Measurements from ENCODE around the gene NPR3.

The NPR3 gene

DNA sequence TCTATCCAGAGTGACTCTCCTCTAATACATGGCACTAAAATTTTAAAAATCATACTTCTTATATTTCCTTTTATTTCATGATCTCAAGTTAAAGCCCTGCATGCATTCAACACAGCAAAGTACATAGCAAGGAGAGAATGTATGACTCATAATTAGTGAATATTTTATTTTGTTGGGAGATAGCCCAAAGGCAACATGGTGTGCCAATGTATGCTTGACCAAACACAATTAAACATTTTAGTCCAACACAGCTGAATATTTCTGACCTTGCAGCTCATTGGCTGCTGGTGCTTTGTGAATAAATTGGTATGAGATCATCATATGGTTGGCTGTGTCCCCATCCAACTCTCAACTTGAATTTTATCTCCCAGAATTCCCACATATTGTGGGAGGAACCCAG is 103.5 kb downstream of the NPR3 start:
- peak; percentile 87 for DNase-seq (ENCODE audit: low read depth)
- TF ChIP-seq, protein P1, sequence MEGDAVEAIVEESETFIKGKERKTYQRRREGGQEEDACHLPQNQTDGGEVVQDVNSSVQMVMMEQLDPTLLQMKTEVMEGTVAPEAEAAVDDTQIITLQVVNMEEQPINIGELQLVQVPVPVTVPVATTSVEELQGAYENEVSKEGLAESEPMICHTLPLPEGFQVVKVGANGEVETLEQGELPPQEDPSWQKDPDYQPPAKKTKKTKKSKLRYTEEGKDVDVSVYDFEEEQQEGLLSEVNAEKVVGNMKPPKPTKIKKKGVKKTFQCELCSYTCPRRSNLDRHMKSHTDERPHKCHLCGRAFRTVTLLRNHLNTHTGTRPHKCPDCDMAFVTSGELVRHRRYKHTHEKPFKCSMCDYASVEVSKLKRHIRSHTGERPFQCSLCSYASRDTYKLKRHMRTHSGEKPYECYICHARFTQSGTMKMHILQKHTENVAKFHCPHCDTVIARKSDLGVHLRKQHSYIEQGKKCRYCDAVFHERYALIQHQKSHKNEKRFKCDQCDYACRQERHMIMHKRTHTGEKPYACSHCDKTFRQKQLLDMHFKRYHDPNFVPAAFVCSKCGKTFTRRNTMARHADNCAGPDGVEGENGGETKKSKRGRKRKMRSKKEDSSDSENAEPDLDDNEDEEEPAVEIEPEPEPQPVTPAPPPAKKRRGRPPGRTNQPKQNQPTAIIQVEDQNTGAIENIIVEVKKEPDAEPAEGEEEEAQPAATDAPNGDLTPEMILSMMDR (conservative IDR thresholded peaks at IDR 0.05; ENCODE audit: low read length), result no peak
- no peak overlapping the region for H3K4me3 ChIP-seq (ENCODE audit: low read length)

DNA sequence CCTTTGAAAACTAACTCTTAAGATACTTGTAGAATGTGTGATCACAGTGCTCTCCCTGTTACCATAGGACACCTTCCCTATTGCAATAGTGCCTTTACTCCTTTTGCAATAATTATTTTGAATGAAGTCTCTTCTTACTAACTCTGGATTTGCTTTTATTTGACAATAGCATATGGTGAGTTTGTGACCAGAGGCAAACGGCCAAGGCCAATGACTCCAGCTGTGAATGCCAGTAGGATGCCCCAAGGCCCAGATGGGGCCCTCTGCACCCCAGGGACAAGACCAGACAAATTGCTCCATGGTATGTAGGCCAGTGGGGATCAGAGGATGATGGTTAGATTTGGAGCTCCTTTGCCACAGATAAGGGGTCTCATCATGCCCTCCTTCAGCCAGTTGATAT is 116.9 kb downstream of the NPR3 start:
- H3K4me3 ChIP-seq (ENCODE audit: low read length), result no peak overlapping the region
- TF ChIP-seq, protein P1 (conservative IDR thresholded peaks at IDR 0.05; ENCODE audit: low read length), result no peak
- DNase-seq (ENCODE audit: low read depth), result no peak

GRCh38 chr5:32828492-32828891 is 117.4 kb downstream of the NPR3 start:
- peak; percentile 52 for DNase-seq (ENCODE audit: low read depth)
- TF ChIP-seq, protein P1 (conservative IDR thresholded peaks at IDR 0.05; ENCODE audit: low read length), result no peak
- no peak overlapping the region for H3K4me3 ChIP-seq (ENCODE audit: low read length)

DNA sequence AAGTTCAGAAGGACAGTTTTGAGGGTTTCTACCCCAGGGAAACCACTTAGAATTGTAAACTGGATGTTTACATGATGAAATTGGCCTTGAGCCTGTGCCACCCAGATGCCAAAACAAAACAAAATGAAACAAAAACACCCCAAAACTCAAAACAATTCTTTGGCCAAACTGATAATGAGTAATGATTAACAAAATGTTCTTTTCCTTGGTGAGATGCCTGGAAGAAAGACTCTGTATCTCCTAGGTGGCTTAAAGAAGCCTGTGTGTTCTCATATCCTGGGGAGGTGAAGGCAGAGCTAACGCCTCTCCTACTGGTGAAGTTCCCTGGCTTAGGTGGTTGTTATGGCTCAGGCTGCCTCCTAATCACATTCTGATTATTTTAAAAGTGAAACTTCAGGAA is 120.5 kb downstream of the NPR3 start:
- H3K4me3 ChIP-seq (ENCODE audit: low read length), result no peak overlapping the region
- TF ChIP-seq, protein P1 (conservative IDR thresholded peaks at IDR 0.05; ENCODE audit: low read length), result no peak

GRCh38 chr5:32833127-32833526 is 122.0 kb downstream of the NPR3 start:
- TF ChIP-seq, protein P1 (conservative IDR thresholded peaks at IDR 0.05; ENCODE audit: low read length), result no peak
- H3K4me3 ChIP-seq (ENCODE audit: low read length), result no peak overlapping the region
- DNase-seq (ENCODE audit: low read depth), result no peak

More for the DNA sequence above, 120.5 kb downstream of the NPR3 start:
- DNase-seq (ENCODE audit: low read depth), result no peak

DNA sequence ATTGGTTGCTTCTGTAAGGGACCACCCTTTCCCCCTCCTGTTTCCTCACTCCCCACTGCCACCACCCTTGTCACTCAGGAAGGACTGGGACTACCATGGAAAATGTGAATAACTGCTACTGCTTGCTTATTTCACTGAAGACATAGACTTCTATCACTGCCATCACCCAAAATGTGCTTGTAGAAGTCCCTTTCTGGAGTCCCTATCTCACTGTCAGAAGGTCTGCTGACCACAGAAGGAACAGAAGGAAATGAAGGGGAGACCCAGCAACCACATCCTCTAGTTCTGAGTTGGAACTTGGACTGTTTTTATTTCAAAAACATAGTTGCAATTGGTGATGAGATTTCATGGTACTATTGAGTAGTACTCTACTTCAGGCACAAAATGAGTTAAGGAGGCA is 122.5 kb downstream of the NPR3 start:
- no peak for DNase-seq (ENCODE audit: low read depth)
- H3K4me3 ChIP-seq (ENCODE audit: low read length), result no peak overlapping the region
- TF ChIP-seq, protein P1 (conservative IDR thresholded peaks at IDR 0.05; ENCODE audit: low read length), result no peak

GRCh38 chr5:32834251-32834650 is 123.1 kb downstream of the NPR3 start:
- TF ChIP-seq, protein P1 (conservative IDR thresholded peaks at IDR 0.05; ENCODE audit: low read length), result no peak
- H3K4me3 ChIP-seq (ENCODE audit: low read length), result no peak overlapping the region

More at GRCh38 chr5:32834251-32834650, 123.1 kb downstream of the NPR3 start:
- DNase-seq (ENCODE audit: low read depth), result no peak

All from AG10803 (cell line).